ENCODE measurements around the gene CPTP. TPM values are rescaled to one million over a fixed set of nuclear protein-coding genes. Genes with fewer than 3 reads are reported as not detected.

Gene CPTP
- total and polyA plus RNA-seq, 2 donors: 6.1 to 17.1 TPM

- Histone ChIP-seq H3K36me3 (ENCODE audit: insufficient read depth) (no peaks in the 10 kb centered on the region), H3K4me3 (ENCODE audit: low read depth, low read length) (no peak overlapping the region), H3K27ac (ENCODE audit: low read depth) (no peak overlapping the region), H3K4me1 (ENCODE audit: insufficient read depth) (no peaks in the 10 kb centered on the region)
- WGBS: 90% methylated on average over 62 of the region's 62 CpGs
- DNase-seq (ENCODE audit: extremely low spot score): no peak
Observed at GRCh38 chr1:1296070-1297061, 28.2 kb upstream of the CPTP start.

DNA sequence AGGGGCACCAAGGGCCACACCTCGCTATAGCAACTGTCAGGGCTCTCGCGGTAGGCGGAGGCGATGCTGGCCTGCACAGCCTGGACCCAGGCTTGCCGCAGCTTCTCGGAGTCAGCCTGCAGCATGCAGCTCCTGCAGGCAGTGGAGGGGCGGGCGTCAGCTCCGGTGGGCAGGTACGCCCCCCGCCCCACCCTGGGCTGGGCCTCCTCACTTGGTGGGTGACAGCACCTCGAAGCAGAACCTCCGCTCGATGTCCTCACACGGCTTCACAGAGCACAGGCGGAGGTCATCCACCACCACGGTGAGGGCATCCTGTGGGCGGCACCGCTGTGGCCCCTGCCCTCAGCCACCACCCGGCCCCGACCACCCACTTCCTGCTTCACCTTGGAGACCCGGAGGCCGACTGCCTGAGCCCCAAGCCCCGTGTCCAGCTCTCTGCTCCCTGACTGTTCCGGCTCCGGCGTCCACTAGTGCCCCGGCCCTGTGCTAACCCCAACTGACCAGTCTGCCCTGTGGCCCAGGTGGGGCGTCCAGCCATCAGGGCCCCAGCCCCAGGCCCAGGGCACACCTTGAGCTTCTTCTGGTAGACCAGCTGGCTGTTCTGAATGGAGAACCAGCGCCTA is 26.7 kb upstream of the CPTP start:
- H3K36me3 ChIP-seq (ENCODE audit: insufficient read depth): no peaks in the 10 kb centered on the region
- 91% methylated on average over 31 of the region's 31 CpGs for WGBS

GRCh38 chr1:1298861-1299685 is 25.5 kb upstream of the CPTP start:
- Histone ChIP-seq H3K27ac (ENCODE audit: low read depth) (no peak overlapping the region), H3K36me3 (ENCODE audit: insufficient read depth) (no peaks in the 10 kb centered on the region), H3K4me1 (ENCODE audit: insufficient read depth) (no peaks in the 10 kb centered on the region), H3K4me3 (ENCODE audit: low read depth, low read length) (no peak overlapping the region)
- DNase-seq (ENCODE audit: extremely low spot score): no peak
- 64% methylated on average over 30 of the region's 30 CpGs for WGBS

More for the DNA sequence above, 26.7 kb upstream of the CPTP start:
- H3K4me3 ChIP-seq (ENCODE audit: low read depth, low read length): no peak overlapping the region
- H3K4me1 ChIP-seq (ENCODE audit: insufficient read depth): no peaks in the 10 kb centered on the region
- no peak for DNase-seq (ENCODE audit: extremely low spot score)
- H3K27ac ChIP-seq (ENCODE audit: low read depth): no peak overlapping the region

DNA sequence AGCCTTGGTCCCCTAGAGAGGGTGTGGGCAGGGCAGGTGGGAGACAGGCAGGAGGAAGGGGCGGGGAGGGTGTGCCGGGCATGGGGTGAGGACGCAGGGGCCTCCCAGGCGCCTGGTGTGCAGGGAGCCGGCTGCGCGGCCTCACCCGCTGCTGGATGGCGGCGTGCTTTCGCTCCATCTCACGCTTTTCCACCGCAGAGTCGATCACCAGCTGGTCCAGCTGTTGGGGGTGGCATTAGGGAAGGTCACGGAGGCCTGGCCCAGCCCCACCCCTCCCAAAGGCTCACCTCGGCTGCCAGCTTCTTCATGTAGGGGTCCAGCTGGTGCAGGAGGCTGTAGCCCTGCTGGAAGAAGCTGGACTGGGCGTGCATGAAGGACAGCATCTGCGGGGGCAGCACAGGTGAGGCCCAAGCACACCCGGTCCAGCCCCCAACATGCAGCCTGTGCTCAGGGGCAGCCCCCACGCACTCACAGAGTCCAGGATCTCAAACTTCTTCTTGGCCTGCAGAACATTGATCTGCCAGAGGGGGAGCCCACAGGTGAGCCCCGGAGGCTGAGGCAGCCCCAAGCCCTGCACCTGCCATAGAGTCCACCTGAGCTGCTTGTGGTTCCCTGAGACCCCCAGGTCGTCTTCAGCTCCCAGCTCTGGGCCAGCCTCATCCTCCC is 24.8 kb upstream of the CPTP start:
- Histone ChIP-seq H3K4me1 (ENCODE audit: insufficient read depth) (no peaks in the 10 kb centered on the region), H3K4me3 (ENCODE audit: low read depth, low read length) (no peak overlapping the region), H3K27ac (ENCODE audit: low read depth) (no peak overlapping the region), H3K36me3 (ENCODE audit: insufficient read depth) (no peaks in the 10 kb centered on the region)
- WGBS: 87% methylated on average over 22 of the region's 22 CpGs
- no peak for DNase-seq (ENCODE audit: extremely low spot score)

GRCh38 chr1:1300352-1300739 is 24.3 kb upstream of the CPTP start:
- WGBS: 89% methylated on average over 12 of the region's 12 CpGs
- no peaks in the 10 kb centered on the region for H3K4me1 ChIP-seq (ENCODE audit: insufficient read depth)

DNA sequence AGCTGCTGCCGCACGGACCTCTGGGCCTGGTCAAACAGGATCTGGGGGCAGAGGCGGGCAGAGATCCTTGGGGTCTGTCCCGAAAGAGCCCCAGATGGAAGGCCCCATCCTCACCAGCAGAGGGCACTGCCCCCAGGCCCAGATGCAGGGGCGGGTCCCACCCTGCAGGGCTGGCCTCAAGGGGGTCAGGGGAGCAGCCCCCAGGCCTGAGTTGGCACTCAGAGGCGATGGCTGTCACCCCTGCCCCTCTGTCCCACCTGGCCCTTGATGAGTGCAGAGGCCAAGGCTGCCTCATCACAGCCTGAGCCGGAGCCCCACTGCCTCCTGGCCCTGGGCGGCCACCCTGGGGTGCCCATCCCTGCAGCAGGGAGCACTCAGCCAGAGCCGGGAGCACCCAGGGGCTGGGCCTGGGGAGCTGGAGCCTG is 22.6 kb upstream of the CPTP start:
- no peaks in the 10 kb centered on the region for H3K4me1 ChIP-seq (ENCODE audit: insufficient read depth)
- DNase-seq (ENCODE audit: extremely low spot score): no peak
- no peak overlapping the region for H3K4me3 ChIP-seq (ENCODE audit: low read depth, low read length)
- H3K36me3 ChIP-seq (ENCODE audit: insufficient read depth): no peaks in the 10 kb centered on the region
- WGBS: 86% methylated on average over 9 of the region's 9 CpGs
- no peak overlapping the region for H3K27ac ChIP-seq (ENCODE audit: low read depth)

More at GRCh38 chr1:1300352-1300739, 24.3 kb upstream of the CPTP start:
- no peak for DNase-seq (ENCODE audit: extremely low spot score)
- Histone ChIP-seq H3K4me3 (ENCODE audit: low read depth, low read length) (no peak overlapping the region), H3K27ac (ENCODE audit: low read depth) (no peak overlapping the region), H3K36me3 (ENCODE audit: insufficient read depth) (no peaks in the 10 kb centered on the region)

- Histone ChIP-seq H3K4me1 (ENCODE audit: insufficient read depth) (no peaks in the 10 kb centered on the region), H3K36me3 (ENCODE audit: insufficient read depth) (no peaks in the 10 kb centered on the region), H3K27ac (ENCODE audit: low read depth) (peak overlapping the region; percentile 24), H3K4me3 (ENCODE audit: low read depth, low read length) (no peak overlapping the region)
- WGBS: 74% methylated on average over 31 of the region's 31 CpGs
- DNase-seq (ENCODE audit: extremely low spot score): no peak
Observed at GRCh38 chr1:1302951-1303509, 21.6 kb upstream of the CPTP start.

- WGBS: 54% methylated on average over 13 of the region's 13 CpGs
Observed at GRCh38 chr1:1303736-1304135, 20.9 kb upstream of the CPTP start.

DNA sequence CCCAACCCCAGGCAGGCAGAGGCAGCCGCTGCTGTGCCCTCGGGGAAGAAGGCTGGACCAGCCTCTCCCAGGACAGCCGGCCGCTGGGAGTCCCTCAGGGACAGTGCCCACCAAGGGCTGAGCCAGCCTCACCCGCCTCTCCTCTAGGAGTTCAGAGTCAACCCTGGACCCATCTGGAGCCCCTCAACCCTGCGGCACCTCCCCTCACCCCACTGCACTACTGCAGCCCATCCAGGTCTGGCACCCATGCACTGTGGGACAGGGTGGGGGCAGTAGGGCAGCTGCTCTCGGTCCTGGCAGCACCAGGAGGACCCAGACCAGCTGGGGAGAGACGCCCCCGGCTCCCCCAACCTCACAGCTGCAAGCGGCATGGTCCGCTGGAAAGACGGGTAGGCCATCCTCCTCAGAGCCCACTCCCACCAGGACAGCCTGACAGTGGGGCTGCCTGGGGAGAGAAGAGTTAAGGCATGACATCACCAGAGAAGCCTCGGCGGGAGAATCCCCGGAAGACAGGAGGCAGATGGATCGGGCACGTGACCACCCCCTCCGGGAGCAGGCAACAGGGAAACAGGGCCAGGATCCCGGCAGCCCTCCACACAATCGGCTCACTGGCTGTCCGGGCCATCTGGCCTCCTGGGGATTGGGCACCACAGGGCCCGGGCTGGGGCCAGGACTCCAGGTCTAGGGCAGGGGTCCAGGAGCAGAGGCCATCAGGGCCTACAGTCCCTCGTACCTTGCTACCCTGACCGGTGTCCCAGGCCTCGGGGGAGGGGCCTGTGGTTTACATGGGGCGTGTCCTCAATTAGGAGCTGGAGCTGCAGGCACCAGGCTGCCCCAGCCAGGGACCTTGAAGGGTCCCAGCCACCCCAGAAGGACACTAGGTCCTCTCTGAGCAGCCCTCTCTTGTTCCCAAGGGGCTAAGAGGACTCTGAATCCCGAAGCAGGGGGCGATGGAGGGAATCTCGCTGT is 20.0 kb upstream of the CPTP start:
- WGBS: 15% methylated on average over 29 of the region's 29 CpGs
- no peaks in the 10 kb centered on the region for H3K4me1 ChIP-seq (ENCODE audit: insufficient read depth)
- H3K4me3 ChIP-seq (ENCODE audit: low read depth, low read length): peak overlapping the region; percentile 79
- peak overlapping the region; percentile 53 for H3K27ac ChIP-seq (ENCODE audit: low read depth)
- DNase-seq (ENCODE audit: extremely low spot score): peak; percentile 63
- H3K36me3 ChIP-seq (ENCODE audit: insufficient read depth): no peaks in the 10 kb centered on the region

More at GRCh38 chr1:1303736-1304135, 20.9 kb upstream of the CPTP start:
- H3K27ac ChIP-seq (ENCODE audit: low read depth): peak overlapping the region; percentile 40
- no peaks in the 10 kb centered on the region for H3K36me3 ChIP-seq (ENCODE audit: insufficient read depth)
- H3K4me1 ChIP-seq (ENCODE audit: insufficient read depth): no peaks in the 10 kb centered on the region
- DNase-seq (ENCODE audit: extremely low spot score): no peak
- H3K4me3 ChIP-seq (ENCODE audit: low read depth, low read length): no peak overlapping the region

- peak overlapping the region; percentile 53 for H3K27ac ChIP-seq (ENCODE audit: low read depth)
Observed at GRCh38 chr1:1305300-1306069, 19.1 kb upstream of the CPTP start.

GRCh38 chr1:1306070-1306660 is 18.4 kb upstream of the CPTP start:
- H3K4me3 ChIP-seq (ENCODE audit: low read depth, low read length): peak overlapping the region; percentile 79
- H3K36me3 ChIP-seq (ENCODE audit: insufficient read depth): no peaks in the 10 kb centered on the region
- WGBS: 26% methylated on average over 11 of the region's 11 CpGs
- no peaks in the 10 kb centered on the region for H3K4me1 ChIP-seq (ENCODE audit: insufficient read depth)
- DNase-seq (ENCODE audit: extremely low spot score): no peak
- H3K27ac ChIP-seq (ENCODE audit: low read depth): peak overlapping the region; percentile 53

More at GRCh38 chr1:1305300-1306069, 19.1 kb upstream of the CPTP start:
- no peaks in the 10 kb centered on the region for H3K4me1 ChIP-seq (ENCODE audit: insufficient read depth)
- H3K4me3 ChIP-seq (ENCODE audit: low read depth, low read length): peak overlapping the region; percentile 79
- WGBS: 16% methylated on average over 25 of the region's 25 CpGs
- peak; percentile 53 for DNase-seq (ENCODE audit: extremely low spot score)
- H3K36me3 ChIP-seq (ENCODE audit: insufficient read depth): no peaks in the 10 kb centered on the region

Data from urinary bladder (tissue), 4 donors.